GM19351 (cell line): Measurements from ENCODE around the gene LRIG3.
"Not testable (repeated sequence)": the region's sequence is repeated elsewhere in the genome, so short reads cannot be mapped to it uniquely, and the experiment has no call there.

Experiments
- ATAC-seq: cut with Tn5 transposase; IDR thresholded peaks from one replicate; pipeline ENCODE4 v1.9.1; 2021; ENCODE audit warnings: mild to moderate bottlenecking, moderate library complexity; ENCODE audit not compliant: unreplicated experiment

The LRIG3 gene

DNA sequence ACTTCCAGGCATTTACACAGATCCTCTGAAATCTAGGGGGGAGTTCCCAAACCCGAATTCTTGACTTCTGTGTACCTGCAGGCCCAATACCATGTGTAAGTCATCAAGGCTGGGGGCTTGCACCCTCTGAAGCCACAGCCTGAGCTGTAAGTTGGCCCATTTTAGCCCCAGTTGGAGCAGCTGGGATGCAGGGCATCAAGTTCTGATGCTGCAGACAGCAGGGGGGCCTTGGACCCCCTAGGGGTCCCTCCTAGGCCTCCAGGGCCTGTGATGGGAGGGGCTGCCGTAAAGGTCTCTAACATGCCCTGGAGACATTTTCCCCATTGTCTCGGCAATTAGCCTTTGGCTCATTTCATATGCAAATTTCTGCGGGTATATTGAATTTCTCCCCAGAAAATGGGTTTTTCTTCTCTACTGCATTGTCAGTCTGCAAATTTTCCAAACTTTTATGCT lies 59.5 kb downstream of the LRIG3 start:
- ATAC-seq = no peak

- ATAC-seq = no peak
These were observed 60.1 kb downstream of the LRIG3 start for GRCh38 chr12:58860056-58860787.

- ATAC-seq = no peak
These were observed 62.3 kb downstream of the LRIG3 start for GRCh38 chr12:58858030-58858429.

GRCh38 chr12:58857206-58857605 lies 63.1 kb downstream of the LRIG3 start:
- not testable (repeated sequence) for ATAC-seq

DNA sequence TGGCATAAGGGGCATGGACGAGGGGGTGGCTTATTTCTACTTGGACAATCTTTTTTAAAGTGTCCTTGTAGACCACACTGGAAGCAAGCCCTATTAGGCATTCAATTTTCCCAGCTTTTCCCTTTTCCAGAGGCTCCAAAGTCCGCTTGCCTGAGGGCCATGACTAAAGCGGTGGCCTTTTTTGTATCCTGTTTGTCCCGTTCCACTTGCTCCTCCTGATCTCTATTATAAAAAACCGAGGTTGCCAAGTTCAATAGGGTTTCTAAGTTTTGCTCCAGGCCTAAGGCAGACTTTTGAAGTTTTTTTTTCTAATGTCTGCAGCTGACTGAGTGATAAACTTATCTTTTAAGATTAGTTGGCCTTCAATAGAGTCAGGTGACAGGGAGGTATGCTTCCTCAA lies 64.7 kb downstream of the LRIG3 start:
- not testable (repeated sequence) for ATAC-seq

DNA sequence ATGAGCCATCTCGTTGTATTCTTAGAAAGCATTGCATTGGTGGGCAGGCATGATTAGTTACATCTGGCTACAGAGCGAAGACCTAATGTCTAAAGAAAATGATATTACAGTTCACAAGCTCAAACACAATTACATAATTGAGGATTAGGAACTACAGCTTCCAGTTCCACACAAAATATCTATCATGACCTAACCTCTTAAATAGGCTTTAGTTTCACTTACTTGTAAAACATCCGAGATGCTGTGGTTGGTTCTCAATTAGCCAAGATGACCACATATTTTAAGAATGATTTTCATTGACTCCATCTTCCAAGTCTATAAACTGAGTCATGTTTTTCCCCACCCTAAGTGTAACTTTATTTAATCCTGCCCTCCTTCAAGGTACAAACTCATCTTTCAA lies 69.5 kb downstream of the LRIG3 start:
- ATAC-seq = no peak

GRCh38 chr12:58847901-58848600 lies 72.3 kb downstream of the LRIG3 start:
- no peak for ATAC-seq

GRCh38 chr12:58844161-58844560 lies 76.1 kb downstream of the LRIG3 start:
- no peak for ATAC-seq

DNA sequence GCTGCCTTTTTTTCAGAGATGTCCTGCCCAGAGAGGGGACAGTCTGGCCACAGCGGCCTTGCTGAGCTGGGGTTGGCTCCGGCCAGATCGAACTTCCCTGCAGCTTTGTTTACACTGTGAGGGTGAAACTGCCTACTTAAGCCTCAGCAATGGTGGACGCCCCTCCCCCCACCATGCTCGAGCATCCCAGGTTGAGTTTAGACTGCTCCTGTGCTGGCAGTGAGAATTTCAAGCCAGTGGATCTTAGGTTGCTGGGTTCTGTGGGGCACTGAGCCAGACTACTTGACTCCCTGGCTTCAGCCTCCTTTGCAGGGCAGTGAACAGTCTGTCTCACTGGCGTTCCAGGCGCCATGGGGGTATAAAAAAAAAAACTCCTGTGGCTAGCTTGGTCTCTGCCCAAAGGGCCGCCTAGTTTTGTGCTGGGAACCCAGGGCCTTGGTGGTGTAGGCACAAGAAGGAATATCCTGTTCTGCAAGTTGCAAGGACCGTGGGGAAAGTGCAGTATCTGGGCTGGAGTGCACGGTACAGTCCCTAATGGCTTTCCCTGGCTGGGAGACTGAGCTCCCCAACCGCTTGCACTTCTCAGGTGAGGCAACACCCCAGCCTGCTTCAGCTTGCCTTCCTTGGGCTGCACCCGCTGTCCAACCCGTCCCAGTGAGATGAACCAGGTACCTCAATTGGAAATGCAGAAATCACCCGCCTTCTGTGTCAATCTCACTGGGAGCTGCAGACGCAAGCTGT lies 79.1 kb downstream of the LRIG3 start:
- no peak for ATAC-seq

DNA sequence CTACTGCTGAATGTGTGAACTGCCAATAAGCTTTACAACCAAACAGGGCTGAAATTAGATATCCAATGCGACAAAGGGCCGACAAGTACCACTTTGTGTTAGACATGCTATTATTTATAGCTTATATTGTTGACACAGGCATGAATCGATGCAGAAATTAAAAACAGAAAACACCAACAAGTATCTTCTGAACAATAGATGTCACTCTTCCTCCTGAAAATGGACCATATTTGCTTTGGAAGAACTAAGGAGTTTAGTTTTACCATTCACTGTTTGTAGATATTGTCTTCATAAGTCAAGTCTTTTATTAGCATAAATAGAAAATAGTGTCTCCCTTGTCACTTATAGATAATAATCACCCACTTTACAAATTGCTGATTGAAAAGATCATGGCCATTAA lies 86.5 kb downstream of the LRIG3 start:
- no peak for ATAC-seq

GRCh38 chr12:58832920-58833319 lies 87.4 kb downstream of the LRIG3 start:
- ATAC-seq = no peak
